MCF 10A (cell line): ENCODE data around the gene ADCY4. TPM values are rescaled to one million over a fixed set of nuclear protein-coding genes. Genes with fewer than 3 reads are reported as not detected.

Source experiments
- BruUV-seq: library from RNA; stranded (reverse); fragments of 400-500 nt; replicated peaks from 2 replicates; lab custom pipeline; 2021; lab: Mats Ljungman, UMichigan
- CTCF ChIA-PET: fragments of 300-600 bp; sonication (Branson Sonifier 250); formaldehyde crosslinking; extraction: SDS; loops from one replicate; lab custom pipeline; 2021; ENCODE audit warnings: antibody characterized with exemption, inconsistent platforms; lab: Yijun Ruan, JAX
- POLR2A ChIA-PET: fragments of 300-600, 350-650 bp; sonication (Branson Sonifier 250); formaldehyde crosslinking; extraction: SDS; loops from one replicate; lab custom pipeline; 2020; ENCODE audit warnings: antibody characterized with exemption, inconsistent platforms; lab: Yijun Ruan, JAX
- DNase-seq: peaks from one replicate; pipeline ENCODE4 v3.0.0-alpha.2; 2018; ENCODE audit not compliant: unreplicated experiment
- H3K27ac Mint-ChIP-seq: one replicate; pipeline ENCODE4 v1.8.0; 2022; ENCODE audit warnings: mild to moderate bottlenecking, low read depth, mixed read lengths; ENCODE audit not compliant: unreplicated experiment
- H3K27me3 Mint-ChIP-seq: one replicate; pipeline ENCODE4 v1.8.0; 2022; ENCODE audit warnings: mixed read lengths; ENCODE audit not compliant: insufficient read depth, unreplicated experiment
- H3K36me3 Mint-ChIP-seq: one replicate; pipeline ENCODE4 v1.8.0; 2022; ENCODE audit warnings: mild to moderate bottlenecking, moderate library complexity, mixed read lengths; ENCODE audit not compliant: insufficient read depth, unreplicated experiment
- H3K4me1 Mint-ChIP-seq: one replicate; pipeline ENCODE4 v1.8.0; 2022; ENCODE audit warnings: mixed read lengths; ENCODE audit not compliant: insufficient read depth, unreplicated experiment
- H3K4me3 Mint-ChIP-seq: one replicate; pipeline ENCODE4 v1.8.0; 2022; ENCODE audit warnings: mild to moderate bottlenecking, moderate library complexity, mixed read lengths; ENCODE audit not compliant: unreplicated experiment
- H3K9me3 Mint-ChIP-seq: one replicate; pipeline ENCODE4 v1.8.0; 2022; ENCODE audit warnings: mixed read lengths; ENCODE audit not compliant: unreplicated experiment
- CTCF ChIP-seq: fragments of 200-600 bp; IDR thresholded peaks from one replicate; pipeline ENCODE4 v1.8.0; 2022; ENCODE audit warnings: antibody characterized with exemption, mild to moderate bottlenecking; ENCODE audit not compliant: unreplicated experiment
- intact Hi-C: fragments of 100-400 bp; cut with micrococcal nuclease; formaldehyde crosslinking; loops from 2 replicates; pipeline ENCODE4 v1.14.1; 2022
- total RNA-seq: library from RNA; stranded (reverse); gene quantifications from 2 replicates; pipeline ENCODE4 v1.2.3, GENCODE V29; 2022

Gene ADCY4
- total RNA-seq, 1 experiment from 2014 or later, result not detected

GRCh38 chr14:24322672-24323071, 12.2 kb downstream of the ADCY4 start:
- CTCF ChIA-PET, result interaction anchor here (0.6 to 3.4 kb wide), 10 partner anchors 9 to 182 kb away, joined by 3 to 13 read pairs (median 4); partner anchors contain the start of genes CIDEB, LTB4R and LTB4R2
- no TSS peak for BruUV-seq
- peaks cover 23% of the 10 kb centered on the region for H3K27me3 Mint-ChIP-seq

GRCh38 chr14:24321212-24321975, 13.5 kb downstream of the ADCY4 start:
- H3K27ac Mint-ChIP-seq, result no peak overlapping the region
- no peak for TF ChIP-seq CTCF
- H3K36me3 Mint-ChIP-seq, result peaks cover 4% of the 10 kb centered on the region
- intact Hi-C loops, result no loop called here
- peaks cover 10% of the 10 kb centered on the region for H3K4me1 Mint-ChIP-seq
- ChIA-PET CTCF (interaction anchor here (0.6 to 5.1 kb wide), 9 partner anchors 9 to 787 kb away, joined by 3 to 53 read pairs (median 7); partner anchors contain the start of genes ADCY4, CIDEB, LTB4R and LTB4R2), POLR2A (no interaction called here)
- DNase-seq, result no peak
- H3K4me3 Mint-ChIP-seq, result no peak overlapping the region
- peaks cover 23% of the 10 kb centered on the region for H3K27me3 Mint-ChIP-seq
- BruUV-seq, result no TSS peak
- no peaks in the 10 kb centered on the region for H3K9me3 Mint-ChIP-seq

More at GRCh38 chr14:24322672-24323071, 12.2 kb downstream of the ADCY4 start:
- intact Hi-C loops, result no loop called here
- no peak for DNase-seq
- H3K4me3 Mint-ChIP-seq, result no peak overlapping the region
- no peak overlapping the region for H3K27ac Mint-ChIP-seq
- no peaks in the 10 kb centered on the region for H3K9me3 Mint-ChIP-seq
- TF ChIP-seq CTCF, result no peak
- POLR2A ChIA-PET, result no interaction called here
- H3K36me3 Mint-ChIP-seq, result peaks cover 4% of the 10 kb centered on the region
- peaks cover under 1% of the 10 kb centered on the region for H3K4me1 Mint-ChIP-seq

DNA sequence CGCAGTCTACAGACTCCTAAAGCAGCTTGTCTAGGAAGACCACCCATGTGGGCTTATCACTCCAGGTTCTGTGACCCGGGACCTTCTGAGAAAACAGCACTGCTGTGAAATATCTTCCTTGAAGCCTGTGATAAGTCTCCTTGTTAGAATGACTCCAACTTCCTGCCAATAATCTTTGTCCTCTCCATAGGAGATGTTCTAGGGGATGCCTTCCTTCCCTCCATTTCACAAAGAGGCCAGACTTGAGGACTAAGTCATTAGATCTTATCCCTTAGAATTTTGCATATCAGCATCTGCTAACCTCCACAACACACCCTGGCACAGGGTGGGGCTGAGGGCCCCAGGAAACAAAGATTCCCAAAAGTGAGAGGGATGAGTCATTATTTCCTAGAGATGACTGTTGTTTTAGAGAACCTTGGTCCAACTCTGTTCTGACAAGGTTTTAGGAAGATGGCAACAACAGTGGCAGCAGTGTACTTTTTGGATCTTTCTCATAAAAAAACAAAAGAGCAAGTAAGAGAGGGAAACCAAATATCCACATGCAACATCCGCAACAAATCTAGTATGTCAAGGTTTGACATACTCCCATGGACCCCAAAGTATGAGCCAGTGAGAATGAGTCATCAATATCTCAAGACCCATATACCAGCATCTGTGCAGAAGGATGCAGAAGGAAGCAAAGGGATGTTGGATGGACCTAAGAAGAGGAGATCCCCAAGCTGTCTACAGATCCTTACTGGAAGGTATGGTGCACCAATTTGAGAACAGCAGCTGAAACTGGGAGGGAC, 17.5 kb downstream of the ADCY4 start:
- H3K27ac Mint-ChIP-seq, result peak overlapping the region; percentile 79
- no peak for TF ChIP-seq CTCF
- peak; percentile 77 for DNase-seq
- peaks cover 23% of the 10 kb centered on the region for H3K27me3 Mint-ChIP-seq
- BruUV-seq, result no TSS peak
- CTCF ChIA-PET, result interaction anchor here (0.6 to 5.1 kb wide), 8 partner anchors 9 to 114 kb away, joined by 3 to 53 read pairs (median 8); partner anchors contain the start of genes ADCY4 and CIDEB
- peaks cover 10% of the 10 kb centered on the region for H3K36me3 Mint-ChIP-seq
- H3K9me3 Mint-ChIP-seq, result no peaks in the 10 kb centered on the region
- peak overlapping the region; percentile 8 for H3K4me3 Mint-ChIP-seq
- H3K4me1 Mint-ChIP-seq, result peaks cover 20% of the 10 kb centered on the region
- intact Hi-C loops, result no loop called here
- POLR2A ChIA-PET, result interaction anchor here (0.9 to 1.6 kb wide), 5 partner anchors 9 to 171 kb away, joined by 3 to 4 read pairs (median 3); partner anchors contain the start of genes CBLN3, CIDEB, KHNYN and PSME2

- H3K27ac Mint-ChIP-seq, result no peak overlapping the region
- TF ChIP-seq CTCF, result no peak
- H3K9me3 Mint-ChIP-seq, result no peaks in the 10 kb centered on the region
- no peak for DNase-seq
- peaks cover 20% of the 10 kb centered on the region for H3K4me1 Mint-ChIP-seq
- POLR2A ChIA-PET, result interaction anchor here (1.6 kb wide), 1 partner anchor 170 kb away, joined by 4 read pairs; the partner anchor contains the start of gene PSME2
- intact Hi-C loops, result no loop called here
- no TSS peak for BruUV-seq
- H3K27me3 Mint-ChIP-seq, result peaks cover 23% of the 10 kb centered on the region
- H3K4me3 Mint-ChIP-seq, result no peak overlapping the region
- CTCF ChIA-PET, result interaction anchor here (0.6 to 1.8 kb wide), 4 partner anchors 9 to 115 kb away, joined by 4 to 8 read pairs (median 6); partner anchors contain the start of gene CIDEB
- H3K36me3 Mint-ChIP-seq, result peaks cover 16% of the 10 kb centered on the region
Observed at GRCh38 chr14:24316597-24316950, 18.3 kb downstream of the ADCY4 start.
